ENCODE measurements around the gene ACAP1.

GRCh38 chr17:7382901-7383300, 46.6 kb downstream of the ACAP1 start:
- TF ChIP-seq CTCF (IDR thresholded peaks at IDR 0.05; ENCODE audit: low read length) = no peak
- no peak for TF ChIP-seq EZH2 (IDR thresholded peaks at IDR 0.05; ENCODE audit: borderline replicate concordance, low read length)
